ENCODE results near the gene SFXN3. TPM values are rescaled to one million over a fixed set of nuclear protein-coding genes. Genes with fewer than 3 reads are reported as not detected.

SFXN3 gene
- total and polyA plus RNA-seq, 2 donors from 2014 or later = 23.3 to 51.6 TPM

- intact Hi-C loops (cut with DNase I) = no loop called here
- no peak for TF ChIP-seq CTCF (IDR thresholded peaks at IDR 0.05; ENCODE audit: borderline replicate concordance, extremely low read depth, insufficient read depth)
- peaks cover 7 to 32% (median 8%) of the 10 kb centered on the region in 3 donors for H3K4me1 ChIP-seq (ENCODE audit: control insufficient read depth in 2 of 3, insufficient read depth in 2 of 3, low read depth in 1 of 3, low read length in 3 of 3)
- FAIRE-seq (no peak), DNase-seq (peak; percentile 48 to 85 (median 73))
- peak overlapping the region; percentile 98 to 99 for H3K27ac ChIP-seq (ENCODE audit: low read depth in 2 of 2, low read length in 2 of 2)
- peaks cover 0 to 16% (median 11%) of the 10 kb centered on the region in 3 donors for H3K36me3 ChIP-seq (ENCODE audit: control insufficient read depth in 2 of 3, insufficient read depth in 3 of 3, low read length in 3 of 3)
- H3K27me3 ChIP-seq (ENCODE audit: control insufficient read depth, insufficient read depth, low read length) = no peaks in the 10 kb centered on the region
- no peaks in the 10 kb centered on the region for H3K9me3 ChIP-seq (ENCODE audit: control insufficient read depth in 2 of 3, insufficient read depth in 1 of 3, low read length in 3 of 3)
- H3K9ac ChIP-seq (ENCODE audit: low read length in 3 of 3) = peak overlapping the region; percentile 54 to 99 (median 88)
- H3K4me3 ChIP-seq (ENCODE audit: low read length in 3 of 3) = peak overlapping the region; percentile 75 to 93 (median 81)
Measured at GRCh38 chr10:101000127-101000914, 30.7 kb upstream of the SFXN3 start.

DNA sequence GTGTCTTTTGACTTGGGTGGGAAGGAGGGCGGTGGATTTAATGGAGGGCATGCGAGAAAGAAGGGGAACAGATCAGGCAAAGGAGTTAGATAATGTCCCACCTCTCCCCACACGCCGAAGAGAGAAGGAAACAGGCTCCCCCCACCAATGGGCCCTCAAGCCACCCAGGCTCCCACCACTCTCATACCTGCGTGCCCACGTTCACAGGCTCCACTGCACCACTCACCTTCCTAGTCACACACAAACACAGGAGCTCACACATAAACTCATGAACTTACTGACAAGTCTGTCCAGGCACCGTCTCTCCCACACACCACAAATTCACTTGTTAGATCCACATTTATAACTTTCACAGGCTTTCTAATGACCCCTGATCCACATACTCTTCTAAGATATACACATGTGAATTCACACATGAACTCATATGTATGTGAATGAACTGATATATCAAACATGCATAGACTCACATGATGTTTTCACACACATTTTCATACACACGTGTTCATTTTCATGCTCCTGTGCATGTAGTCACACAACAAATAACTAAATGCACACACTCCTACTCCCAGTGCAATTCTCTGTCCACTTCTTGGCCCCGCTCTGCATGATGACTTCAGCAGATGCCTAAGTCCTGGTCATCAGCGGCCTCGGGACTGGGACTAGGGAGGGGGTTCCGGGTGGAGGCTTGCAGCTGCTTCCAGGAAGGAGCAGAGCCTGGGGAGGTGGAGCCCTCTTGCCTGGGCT, 29.9 kb upstream of the SFXN3 start:
- peaks cover 7 to 32% (median 8%) of the 10 kb centered on the region in 3 donors for H3K4me1 ChIP-seq (ENCODE audit: control insufficient read depth in 2 of 3, insufficient read depth in 2 of 3, low read depth in 1 of 3, low read length in 3 of 3)
- DNase-seq (peak; percentile 82 to 97 (median 83)), FAIRE-seq (peak; percentile 73)
- peaks cover 0 to 20% (median 13%) of the 10 kb centered on the region in 3 donors for H3K36me3 ChIP-seq (ENCODE audit: control insufficient read depth in 2 of 3, insufficient read depth in 3 of 3, low read length in 3 of 3)
- TF ChIP-seq CTCF (IDR thresholded peaks at IDR 0.05; ENCODE audit: borderline replicate concordance, extremely low read depth, insufficient read depth) = no peak
- no peaks in the 10 kb centered on the region for H3K9me3 ChIP-seq (ENCODE audit: control insufficient read depth in 2 of 3, insufficient read depth in 1 of 3, low read length in 3 of 3)
- H3K9ac ChIP-seq (ENCODE audit: low read length in 3 of 3) = peak overlapping the region; percentile 4 to 99 (median 56)
- peak overlapping the region; percentile 98 to 99 for H3K27ac ChIP-seq (ENCODE audit: low read depth in 2 of 2, low read length in 2 of 2)
- no peaks in the 10 kb centered on the region for H3K27me3 ChIP-seq (ENCODE audit: control insufficient read depth, insufficient read depth, low read length)
- H3K4me3 ChIP-seq (ENCODE audit: low read length in 3 of 3) = peak overlapping the region; percentile 3 to 93 (median 4)
- intact Hi-C loops (cut with DNase I) = no loop called here

- intact Hi-C loops (cut with DNase I) = no loop called here
- H3K4me1 ChIP-seq (ENCODE audit: control insufficient read depth in 2 of 3, insufficient read depth in 2 of 3, low read depth in 1 of 3, low read length in 3 of 3) = peaks cover 7 to 28% (median 8%) of the 10 kb centered on the region in 3 donors
- peak overlapping the region; percentile 98 to 99 for H3K27ac ChIP-seq (ENCODE audit: low read depth in 2 of 2, low read length in 2 of 2)
- peak overlapping the region; percentile 3 to 33 (median 4) for H3K4me3 ChIP-seq (ENCODE audit: low read length in 3 of 3)
- H3K36me3 ChIP-seq (ENCODE audit: control insufficient read depth in 2 of 3, insufficient read depth in 3 of 3, low read length in 3 of 3) = peaks cover 0 to 22% (median 13%) of the 10 kb centered on the region in 3 donors
- no peaks in the 10 kb centered on the region for H3K9me3 ChIP-seq (ENCODE audit: control insufficient read depth in 2 of 3, insufficient read depth in 1 of 3, low read length in 3 of 3)
- H3K27me3 ChIP-seq (ENCODE audit: control insufficient read depth, insufficient read depth, low read length) = no peaks in the 10 kb centered on the region
- TF ChIP-seq CTCF (IDR thresholded peaks at IDR 0.05; ENCODE audit: borderline replicate concordance, extremely low read depth, insufficient read depth) = no peak
- peak overlapping the region; percentile 24 to 75 (median 37) for H3K9ac ChIP-seq (ENCODE audit: low read length in 3 of 3)
- DNase-seq (no peak), FAIRE-seq (no peak)
Measured at GRCh38 chr10:101001659-101002035, 29.4 kb upstream of the SFXN3 start.

All from kidney (tissue), 14 donors.